Left ventricle myocardium inferior (tissue), 1 donor: ENCODE measurements around the gene CCNJL. TPM values are rescaled to one million over a fixed set of nuclear protein-coding genes. Genes with fewer than 3 reads are reported as not detected.
"Not testable (repeated sequence)": the region's sequence is repeated elsewhere in the genome, so short reads cannot be mapped to it uniquely, and the experiment has no call there.

Experiments used
- DNase-seq: peaks from one replicate; pipeline ENCODE4 v3.0.0-alpha.2; 2020
- H3K27ac ChIP-seq: fragments of 200-600 bp; replicated peaks from 2 replicates; pipeline ENCODE4 v1.8.0; 2021
- H3K27me3 ChIP-seq: fragments of 200-600 bp; 2 replicates; pipeline ENCODE4 v1.8.0; 2021; ENCODE audit warnings: low read depth
- H3K36me3 ChIP-seq: fragments of 200-600 bp; 2 replicates; pipeline ENCODE4 v1.8.0; 2021
- H3K4me1 ChIP-seq: fragments of 200-600 bp; 2 replicates; pipeline ENCODE4 v1.8.0; 2021
- H3K4me3 ChIP-seq: fragments of 200-600 bp; 2 replicates; pipeline ENCODE4 v1.8.0; 2021; ENCODE audit warnings: mild to moderate bottlenecking, moderate library complexity
- H3K9me3 ChIP-seq: fragments of 200-600 bp; replicated peaks from 2 replicates; pipeline ENCODE4 v1.8.0; 2021
- CTCF ChIP-seq: fragments of 200-600 bp; IDR thresholded peaks from 2 replicates; pipeline ENCODE4 v1.8.0; 2021; ENCODE audit warnings: antibody characterized with exemption, mild to moderate bottlenecking, borderline replicate concordance
- intact Hi-C: fragments of 100-400 bp; cut with micrococcal nuclease; formaldehyde crosslinking; loops from one replicate; pipeline ENCODE4 v1.11.0; 2022
- total RNA-seq: library from RNA; stranded (reverse); fragmentation: NEBNext Ultra II Directional; extraction: Animal tissue kit (Norgen Biotek cat#: 25700); gene quantifications from one replicate; pipeline ENCODE4 v1.2.1, GENCODE V29; 2021
- donor health status: DM: no; HTN: yes; CAD: no; lungs with severe emphysema.

Gene CCNJL
- total RNA-seq, 1 donor from 2014 or later: 6.5 TPM

GRCh38 chr5:160342413-160342941 lies 30.1 kb upstream of the CCNJL start:
- TF ChIP-seq CTCF: no peak
- intact Hi-C loops: loop anchor here (10.0 kb wide), 1 partner anchor 318 kb away; no protein-coding TSS in a partner anchor
- H3K27me3 ChIP-seq: no peaks in the 10 kb centered on the region

GRCh38 chr5:160341309-160341870 lies 29.0 kb upstream of the CCNJL start:
- intact Hi-C loops: loop anchor here (10.0 kb wide), 1 partner anchor 317 kb away; no protein-coding TSS in a partner anchor
- H3K9me3 ChIP-seq: no peaks in the 10 kb centered on the region
- no peak overlapping the region for H3K27ac ChIP-seq
- peaks cover 14% of the 10 kb centered on the region for H3K4me1 ChIP-seq
- H3K27me3 ChIP-seq: no peaks in the 10 kb centered on the region
- H3K36me3 ChIP-seq: no peaks in the 10 kb centered on the region
- DNase-seq: no peak
- no peak for TF ChIP-seq CTCF
- no peak overlapping the region for H3K4me3 ChIP-seq

More at GRCh38 chr5:160342413-160342941, 30.1 kb upstream of the CCNJL start:
- no peak overlapping the region for H3K4me3 ChIP-seq
- no peaks in the 10 kb centered on the region for H3K9me3 ChIP-seq
- no peak overlapping the region for H3K27ac ChIP-seq
- no peak for DNase-seq
- no peaks in the 10 kb centered on the region for H3K36me3 ChIP-seq
- H3K4me1 ChIP-seq: peaks cover 14% of the 10 kb centered on the region

DNA sequence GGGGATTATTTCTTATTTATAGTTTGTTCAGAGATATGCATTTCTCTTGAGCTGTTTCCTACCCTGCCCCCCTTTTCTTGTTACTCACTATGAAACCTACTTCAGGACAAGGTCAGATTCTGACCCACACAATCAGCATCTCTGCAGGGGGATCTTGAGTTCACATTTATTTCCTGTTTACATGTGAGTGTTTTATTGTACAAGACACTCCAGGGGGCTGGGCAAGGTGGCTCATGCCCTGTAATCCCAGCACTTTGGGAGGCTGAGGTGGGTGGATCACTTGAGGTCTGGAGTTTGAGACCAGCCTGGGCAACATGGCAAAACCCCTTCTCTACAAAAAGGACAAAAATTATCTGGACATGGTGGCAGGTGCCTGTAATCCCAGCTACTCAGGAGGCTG lies 28.1 kb upstream of the CCNJL start:
- H3K27ac ChIP-seq, H3K9me3 ChIP-seq, DNase-seq, H3K27me3 ChIP-seq, H3K4me3 ChIP-seq, H3K36me3 ChIP-seq: not testable (repeated sequence)
- intact Hi-C loops: loop anchor here (10.0 kb wide), 1 partner anchor 316 kb away; no protein-coding TSS in a partner anchor
- H3K4me1 ChIP-seq: peaks cover 14% of the 10 kb centered on the region

- H3K27ac ChIP-seq: no peak overlapping the region
- intact Hi-C loops: loop anchor here (10.0 kb wide), 1 partner anchor 315 kb away; no protein-coding TSS in a partner anchor
- no peak overlapping the region for H3K4me3 ChIP-seq
- H3K36me3 ChIP-seq: no peaks in the 10 kb centered on the region
- H3K9me3 ChIP-seq: no peaks in the 10 kb centered on the region
- H3K27me3 ChIP-seq: no peaks in the 10 kb centered on the region
- TF ChIP-seq CTCF: no peak
- peaks cover 7% of the 10 kb centered on the region for H3K4me1 ChIP-seq
- DNase-seq: no peak
These were observed 27.2 kb upstream of the CCNJL start for GRCh38 chr5:160339406-160340130.

- H3K27me3 ChIP-seq, DNase-seq, intact Hi-C loops, H3K36me3 ChIP-seq, H3K27ac ChIP-seq, H3K9me3 ChIP-seq, H3K4me3 ChIP-seq, H3K4me1 ChIP-seq: not testable (repeated sequence)
These were observed 22.4 kb upstream of the CCNJL start for GRCh38 chr5:160334716-160335115.

DNA sequence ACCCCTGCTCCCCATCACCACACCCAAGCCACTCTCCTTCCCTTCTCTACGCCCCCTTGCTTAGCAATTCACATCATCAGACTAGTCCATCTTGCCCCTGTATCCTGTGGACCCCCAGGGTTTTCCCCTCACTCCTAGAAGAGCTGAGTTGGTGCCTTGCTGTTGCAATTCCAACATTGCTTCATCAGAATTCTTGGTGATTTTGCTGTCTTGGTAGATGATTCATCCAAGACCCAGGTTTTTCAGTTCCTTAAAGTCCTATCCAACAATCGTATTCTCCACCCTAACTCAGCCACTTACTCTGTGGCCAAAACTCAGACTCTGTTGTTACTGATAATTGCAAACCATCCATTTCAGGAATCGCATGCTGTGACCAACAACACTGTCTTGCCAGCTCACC lies 21.4 kb upstream of the CCNJL start:
- H3K9me3 ChIP-seq: no peaks in the 10 kb centered on the region
- intact Hi-C loops: no loop called here
- H3K36me3 ChIP-seq: no peaks in the 10 kb centered on the region
- no peak for DNase-seq
- TF ChIP-seq CTCF: no peak
- no peak overlapping the region for H3K4me3 ChIP-seq
- H3K27ac ChIP-seq: no peak overlapping the region
- no peaks in the 10 kb centered on the region for H3K4me1 ChIP-seq
- no peaks in the 10 kb centered on the region for H3K27me3 ChIP-seq
